GM04504 (cell line): Measurements from ENCODE around the gene CLDN16.
A peak's percentile ranks its signal among the peaks of the same experiment; 100 is the strongest.

Experiments
- DNase-seq: peaks from one replicate; pipeline ENCODE4 v3.0.0-alpha.2; 2012; ENCODE audit warnings: low read depth

CLDN16 gene

DNA sequence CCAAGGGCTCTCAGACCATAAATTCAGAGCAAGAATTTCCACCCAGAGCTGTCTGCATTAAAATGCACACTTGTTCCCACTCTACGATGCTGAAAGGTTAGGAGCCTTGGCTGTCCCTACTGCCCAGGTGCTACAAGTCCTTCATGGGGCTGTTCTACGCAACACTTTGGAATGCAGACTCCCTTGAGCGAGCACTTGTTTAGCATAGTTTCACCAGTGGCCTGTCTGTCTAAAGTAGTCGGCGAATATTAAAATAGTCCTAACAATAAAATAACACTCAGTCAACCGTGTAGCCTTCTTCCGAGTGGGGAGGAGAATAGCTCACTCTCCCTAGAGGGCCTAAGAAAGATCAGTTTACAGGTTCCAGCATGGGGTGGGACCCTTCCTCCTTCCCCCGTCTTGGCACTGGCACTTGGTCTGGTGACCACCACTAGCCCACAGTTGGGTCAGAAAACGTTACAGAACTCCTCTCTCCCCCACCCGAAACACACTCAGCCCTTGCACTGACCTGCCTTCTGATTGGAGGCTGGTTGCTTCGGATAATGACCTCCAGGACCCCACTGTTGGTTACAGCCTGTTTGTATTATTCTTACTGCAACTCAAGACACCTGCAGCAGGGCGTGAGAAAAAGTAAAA lies at the start of gene CLDN16:
CLDN16 (plus strand) TSS at position 586 of the 636 bp plus-strand sequence. CDS start 167 bp downstream, outside the sequence.
- DNase-seq, result no peak

DNA sequence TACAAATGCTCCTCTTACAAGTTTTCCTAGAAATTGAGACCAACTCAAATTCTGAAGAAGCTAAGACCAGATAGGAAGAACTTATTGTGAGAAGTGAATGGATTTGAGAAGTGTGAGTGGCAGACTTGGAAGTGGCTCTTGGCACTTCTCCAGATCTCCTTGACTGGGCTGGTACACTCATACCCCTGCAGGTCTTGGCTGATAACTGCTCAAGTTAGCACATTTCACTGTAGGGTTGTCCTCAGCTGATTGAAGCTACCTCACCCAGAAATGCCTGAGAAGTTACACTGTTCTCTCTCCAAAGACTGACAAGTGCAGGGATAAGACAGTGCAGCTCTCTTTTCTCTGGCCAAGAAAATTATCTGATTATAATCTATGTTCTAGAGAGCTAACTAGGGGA lies 49.2 kb upstream of the CLDN16 start:
- no peak for DNase-seq

- no peak for DNase-seq
Measured at GRCh38 chr3:190339130-190339529, 48.8 kb upstream of the CLDN16 start.

- DNase-seq, result no peak
Measured at GRCh38 chr3:190340071-190340470, 47.9 kb upstream of the CLDN16 start.

DNA sequence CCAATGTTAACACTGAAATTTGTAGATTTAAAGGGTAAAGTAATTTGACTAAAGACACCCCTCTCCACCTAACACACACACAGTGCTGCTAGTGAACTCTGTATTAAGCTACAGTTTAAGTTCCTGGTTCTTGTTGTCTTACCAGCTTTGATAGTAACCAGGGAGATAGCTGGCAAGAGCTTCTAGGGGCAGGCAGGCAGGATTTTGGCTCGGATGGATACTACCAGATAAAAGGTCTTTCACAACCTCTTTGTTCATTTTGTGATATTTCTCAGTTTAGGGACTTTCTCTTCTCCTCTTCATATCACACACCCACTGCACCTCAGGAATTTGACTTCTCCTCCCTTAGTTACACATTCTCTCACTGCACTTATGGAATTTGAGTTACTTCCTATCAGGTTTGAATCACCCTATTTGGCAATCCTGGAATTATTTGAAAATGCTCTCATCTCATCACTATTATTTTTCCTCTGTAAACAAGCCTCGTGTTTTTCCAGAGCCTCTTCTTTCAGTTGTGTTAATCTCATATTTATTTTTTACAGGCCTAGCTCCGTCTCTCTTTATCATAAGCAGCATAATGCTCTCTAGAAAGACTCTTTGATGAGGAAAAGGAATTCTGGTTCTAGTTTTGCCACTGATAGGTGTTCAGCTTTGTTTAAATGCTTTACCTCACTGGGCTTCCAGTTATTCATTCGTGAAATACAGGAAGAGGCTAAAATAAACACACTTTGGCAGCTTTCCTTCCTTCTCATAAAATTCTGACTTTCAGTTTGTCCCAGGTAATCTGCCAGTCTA lies 42.7 kb upstream of the CLDN16 start:
- peak; percentile 62 for DNase-seq

DNA sequence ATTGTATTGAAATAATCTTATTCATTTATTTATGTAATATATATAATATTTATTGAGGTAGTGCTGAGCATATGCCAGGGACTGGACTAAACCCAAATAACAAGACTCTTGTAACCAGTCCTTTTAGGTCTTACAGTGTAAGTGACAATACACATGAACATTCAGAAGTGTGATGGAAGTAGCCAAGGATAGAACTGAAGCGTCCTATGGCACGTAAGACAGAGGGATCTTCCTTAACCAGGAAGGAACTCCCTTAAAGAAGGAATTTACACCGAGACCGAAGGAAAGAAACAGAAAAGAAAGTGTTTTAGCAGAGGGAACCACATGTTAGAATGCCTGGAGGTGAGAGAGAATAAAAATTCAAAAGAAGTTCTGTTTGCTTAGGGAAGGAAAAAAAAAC lies 42.1 kb upstream of the CLDN16 start:
- DNase-seq, result no peak

- DNase-seq, result no peak
Measured at GRCh38 chr3:190346541-190346940, 41.4 kb upstream of the CLDN16 start.

GRCh38 chr3:190352861-190353457 lies 35.0 kb upstream of the CLDN16 start:
- DNase-seq, result no peak

- DNase-seq, result no peak
Measured at GRCh38 chr3:190356246-190356645, 31.7 kb upstream of the CLDN16 start.

GRCh38 chr3:190357468-190357867 lies 30.5 kb upstream of the CLDN16 start:
- no peak for DNase-seq

DNA sequence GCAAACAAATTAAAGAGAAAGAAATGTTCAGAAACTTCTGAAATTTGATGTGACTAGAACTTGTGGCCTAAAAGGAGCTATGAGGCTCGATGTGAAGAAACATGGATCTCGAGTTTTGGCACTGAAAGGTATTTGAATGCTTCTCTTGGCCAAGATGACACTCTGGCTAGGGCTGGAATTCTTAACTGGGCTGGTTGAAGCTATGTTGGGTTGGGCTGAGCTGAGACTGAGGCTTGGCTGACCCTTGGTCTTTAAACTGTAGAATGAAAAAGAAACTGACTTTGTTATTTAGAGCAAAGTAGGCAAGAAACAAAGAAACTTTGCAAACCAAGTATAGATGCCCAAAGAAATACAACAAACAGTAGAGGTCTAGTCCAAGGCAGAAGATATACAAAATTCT lies 28.1 kb upstream of the CLDN16 start:
- DNase-seq, result no peak

GRCh38 chr3:190360228-190360627 lies 27.7 kb upstream of the CLDN16 start:
- no peak for DNase-seq

- no peak for DNase-seq
Measured at GRCh38 chr3:190361791-190362190, 26.2 kb upstream of the CLDN16 start.

- no peak for DNase-seq
Measured at GRCh38 chr3:190362258-190362657, 25.7 kb upstream of the CLDN16 start.

DNA sequence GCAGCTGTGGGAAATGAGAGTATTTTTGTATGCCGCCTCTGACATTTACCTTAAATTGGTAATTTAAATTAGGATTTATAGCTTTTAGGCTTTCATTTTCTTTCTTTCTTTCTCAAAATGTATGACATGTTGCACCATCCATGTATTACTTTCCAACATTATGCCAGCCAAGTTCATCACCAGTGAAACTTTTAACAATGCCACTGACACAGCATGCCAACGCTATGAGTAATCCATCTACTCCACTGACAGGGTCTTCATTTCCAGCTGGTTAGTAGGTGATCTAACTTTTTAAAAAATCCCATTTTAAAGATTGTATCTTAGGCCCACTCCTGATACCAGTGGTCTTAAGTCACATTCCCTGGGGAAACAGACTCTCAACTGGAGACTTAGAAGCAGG lies 21.8 kb upstream of the CLDN16 start:
- no peak for DNase-seq

GRCh38 chr3:190368881-190369280 lies 19.1 kb upstream of the CLDN16 start:
- no peak for DNase-seq

DNA sequence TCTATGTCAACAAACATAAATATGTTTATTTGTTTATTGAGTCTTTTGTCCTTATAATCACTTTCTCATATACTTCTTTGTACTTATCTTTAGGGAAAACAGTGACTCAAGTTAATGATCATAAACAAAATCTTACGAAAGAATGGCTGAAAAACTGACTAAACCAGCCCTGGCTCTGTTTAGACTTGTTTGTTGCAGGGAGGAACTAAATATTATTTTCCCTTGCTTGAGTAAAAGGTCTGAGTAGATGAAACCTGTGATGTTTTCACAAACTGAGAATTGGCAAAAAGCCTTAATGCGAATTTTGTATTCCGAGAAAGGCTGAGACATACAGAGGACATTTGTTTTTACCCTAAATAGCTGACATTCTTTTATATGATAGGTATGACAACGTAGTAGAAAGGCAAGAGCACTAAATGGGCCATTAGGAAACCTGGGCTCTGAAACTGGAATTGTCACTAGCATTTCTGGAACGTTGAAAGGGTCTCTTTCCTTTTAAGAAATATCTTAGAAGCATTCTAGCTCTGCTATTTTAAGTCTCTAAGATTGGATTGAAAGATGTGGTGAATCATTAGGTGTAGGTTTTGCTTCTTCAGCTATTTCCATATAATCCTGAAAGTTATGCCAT lies 18.2 kb upstream of the CLDN16 start:
- no peak for DNase-seq

- no peak for DNase-seq
Measured at GRCh38 chr3:190370369-190370768, 17.6 kb upstream of the CLDN16 start.

DNA sequence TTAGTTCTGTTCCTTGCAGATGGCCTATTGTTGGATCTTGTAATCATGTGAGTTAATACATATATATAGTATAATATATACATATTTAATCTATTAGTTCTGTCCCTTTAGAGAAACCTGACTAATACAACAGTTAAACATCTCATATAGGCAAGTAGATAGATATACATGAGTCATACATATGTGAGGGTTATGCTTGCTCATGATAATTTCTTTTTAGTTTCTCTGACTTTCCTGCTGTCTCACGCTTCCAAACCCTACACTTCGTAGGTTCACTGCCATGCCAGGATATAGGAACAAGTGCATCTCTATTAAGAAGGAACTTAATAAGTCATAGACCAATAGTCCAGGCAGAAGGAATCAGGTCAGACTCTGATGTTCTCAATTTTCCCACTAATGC lies 16.8 kb upstream of the CLDN16 start:
- DNase-seq, result no peak

DNA sequence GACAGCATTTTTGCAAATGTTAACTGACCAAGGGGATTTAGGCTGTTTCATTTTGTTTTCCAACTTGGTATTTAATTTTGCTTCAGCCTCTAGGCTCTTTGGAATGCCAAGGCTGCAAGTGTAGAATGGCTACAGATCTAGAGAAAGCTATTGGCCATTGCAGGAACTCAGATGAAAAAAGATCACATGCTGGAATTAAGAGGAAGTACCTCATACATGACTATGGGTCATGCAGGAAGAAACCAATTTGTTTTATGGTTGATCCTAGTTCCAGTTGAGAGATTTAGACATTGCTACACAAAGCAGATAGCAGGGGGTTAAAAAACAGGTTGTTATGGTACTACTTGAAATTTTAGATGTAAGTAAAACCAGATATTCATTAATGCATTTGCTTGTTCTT lies 12.7 kb upstream of the CLDN16 start:
- DNase-seq, result no peak

GRCh38 chr3:190375671-190376070 lies 12.3 kb upstream of the CLDN16 start:
- DNase-seq, result no peak

- peak; percentile 54 for DNase-seq
Measured at GRCh38 chr3:190378240-190378891, 9.6 kb upstream of the CLDN16 start.
